Natural killer cell treated with Interleukin-12 subunit alpha and Interleukin-12 subunit beta and Interleukin-15 and Interleukin-18, amount 100 ng/mL, for 72 hours (primary cell): Measurements from ENCODE around the gene B9D1. TPM values are rescaled to one million over a fixed set of nuclear protein-coding genes. Genes with fewer than 3 reads are reported as not detected.

Experiments used
- ATAC-seq, 2 donors: fragments of 150-1000 bp; cut with Tn5 transposase in 1 of 2; sonication (Bioruptor Pico), chemical (Tn5 transposase) in 1 of 2; 2 replicates each; pipeline ENCODE4 v1.10.0; 2021
- DNase-seq: peaks from one replicate; pipeline ENCODE4 v3.0.0; 2022; ENCODE audit warnings: low spot score
- H3K27ac Mint-ChIP-seq, 2 donors: 1 replicate in 1 of 2; 2 replicates in 1 of 2; pipeline ENCODE4 v1.8.0; 2022; ENCODE audit warnings: mixed read lengths in 2 of 2, mild to moderate bottlenecking in 1 of 2, moderate library complexity in 1 of 2
- H3K27me3 Mint-ChIP-seq, 2 donors: 1 replicate in 1 of 2; 2 replicates in 1 of 2; pipeline ENCODE4 v1.8.0; 2022; ENCODE audit warnings: mixed read lengths in 2 of 2
- H3K36me3 Mint-ChIP-seq: one replicate; pipeline ENCODE4 v1.8.0; 2022; ENCODE audit warnings: mixed read lengths
- H3K4me1 Mint-ChIP-seq, 2 donors: 1 replicate in 1 of 2; 2 replicates in 1 of 2; pipeline ENCODE4 v1.8.0; 2022; ENCODE audit warnings: low read depth in 2 of 2, mixed read lengths in 2 of 2, mild to moderate bottlenecking in 1 of 2
- H3K4me3 Mint-ChIP-seq: one replicate; pipeline ENCODE4 v1.8.0; 2022; ENCODE audit warnings: mixed read lengths
- H3K9me3 Mint-ChIP-seq: 2 replicates; pipeline ENCODE4 v1.8.0; 2022; ENCODE audit warnings: mixed read lengths
- total RNA-seq, 2 donors: library from RNA; stranded (reverse); gene quantifications; one replicate each; pipeline ENCODE4 v1.2.3, GENCODE V29; 2022

B9D1 gene
- total RNA-seq, 2 donors from 2014 or later = 2.2 to 4.9 TPM

DNA sequence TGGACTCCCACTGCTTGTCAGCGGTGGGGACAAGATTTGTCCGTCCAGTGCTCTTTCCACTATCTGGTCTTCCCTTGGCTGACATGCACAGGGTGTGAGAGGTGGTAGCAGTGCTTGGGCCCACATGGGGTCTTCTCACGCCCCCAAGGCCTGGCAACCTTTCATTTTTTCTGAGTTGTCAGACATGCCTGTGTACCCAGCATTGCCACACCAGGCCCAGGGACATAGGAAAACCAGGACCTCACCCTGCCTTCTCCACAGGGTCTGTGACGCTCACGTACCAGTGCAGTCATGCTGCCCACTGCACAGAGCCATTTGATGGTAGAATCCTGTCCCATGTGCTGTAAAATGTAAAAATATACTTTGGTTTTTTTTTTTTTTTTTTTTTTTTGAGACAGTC lies 57.8 kb downstream of the B9D1 start:
- Mint-ChIP-seq H3K4me1 (peaks cover 21 to 24% of the 10 kb centered on the region in 2 donors), H3K27ac (peak overlapping the region in 1 of 2 donors; percentile 62)

GRCh38 chr17:19304209-19304608 lies 58.3 kb downstream of the B9D1 start:
- ATAC-seq (peak; percentile 29 to 59), DNase-seq (peak; percentile 55)
- Mint-ChIP-seq H3K4me1 (peaks cover 21 to 24% of the 10 kb centered on the region in 2 donors), H3K36me3 (no peaks in the 10 kb centered on the region), H3K4me3 (peak overlapping the region; percentile 1), H3K27ac (no peak overlapping the region), H3K27me3 (peaks cover 0 to 11% of the 10 kb centered on the region in 2 donors), H3K9me3 (no peaks in the 10 kb centered on the region)

More for the DNA sequence above, 57.8 kb downstream of the B9D1 start:
- DNase-seq (no peak), ATAC-seq (no peak)
- Mint-ChIP-seq H3K4me3 (no peak overlapping the region), H3K27me3 (peaks cover 0 to 11% of the 10 kb centered on the region in 2 donors), H3K9me3 (no peaks in the 10 kb centered on the region), H3K36me3 (no peaks in the 10 kb centered on the region)

- Mint-ChIP-seq H3K4me1 (peaks cover 21 to 24% of the 10 kb centered on the region in 2 donors), H3K4me3 (no peak overlapping the region), H3K27ac (no peak overlapping the region), H3K36me3 (no peaks in the 10 kb centered on the region), H3K27me3 (peaks cover 0 to 11% of the 10 kb centered on the region in 2 donors), H3K9me3 (no peaks in the 10 kb centered on the region)
- ATAC-seq (no peak), DNase-seq (peak; percentile 49)
Observed at GRCh38 chr17:19303367-19303776, 59.2 kb downstream of the B9D1 start.

- DNase-seq (peak; percentile 5), ATAC-seq (no peak)
- H3K27ac Mint-ChIP-seq = no peak overlapping the region
- peaks cover 21 to 24% of the 10 kb centered on the region in 2 donors for H3K4me1 Mint-ChIP-seq
- H3K27me3 Mint-ChIP-seq = peaks cover 0 to 9% of the 10 kb centered on the region in 2 donors
- H3K4me3 Mint-ChIP-seq = no peak overlapping the region
- H3K9me3 Mint-ChIP-seq = no peaks in the 10 kb centered on the region
- no peaks in the 10 kb centered on the region for H3K36me3 Mint-ChIP-seq
Observed at GRCh38 chr17:19302791-19303331, 59.7 kb downstream of the B9D1 start.

DNA sequence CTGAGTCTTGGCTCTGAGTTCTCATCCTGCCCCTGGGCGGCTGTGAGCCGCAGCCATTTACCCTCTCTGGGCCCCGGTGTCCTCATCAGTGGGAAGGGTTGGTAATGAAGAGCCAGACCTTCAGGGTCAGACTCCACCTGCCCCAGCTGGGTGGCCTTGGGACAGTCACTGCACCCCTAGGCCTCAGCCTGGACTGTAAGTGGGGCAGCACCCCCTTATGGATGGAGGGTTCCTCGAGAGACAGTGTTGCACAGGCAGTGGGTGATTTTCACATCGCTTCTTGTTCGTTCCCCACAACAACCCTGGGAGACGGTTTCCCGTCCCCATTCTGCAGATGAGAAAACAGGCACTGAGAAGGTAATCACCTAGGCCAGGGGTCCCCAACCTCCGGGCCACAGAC lies 60.5 kb downstream of the B9D1 start:
- Mint-ChIP-seq H3K27ac (no peak overlapping the region), H3K27me3 (peaks cover 0 to 7% of the 10 kb centered on the region in 2 donors), H3K9me3 (no peaks in the 10 kb centered on the region), H3K4me3 (no peak overlapping the region), H3K4me1 (peaks cover 21 to 24% of the 10 kb centered on the region in 2 donors), H3K36me3 (no peaks in the 10 kb centered on the region)
- DNase-seq = peak; percentile 35
- ATAC-seq = no peak

- ATAC-seq (no peak), DNase-seq (peak; percentile 53)
- Mint-ChIP-seq H3K4me3 (no peak overlapping the region), H3K27me3 (peaks cover 0 to 5% of the 10 kb centered on the region in 2 donors), H3K9me3 (no peaks in the 10 kb centered on the region), H3K36me3 (no peaks in the 10 kb centered on the region), H3K4me1 (peaks cover 15 to 19% of the 10 kb centered on the region in 2 donors), H3K27ac (no peak overlapping the region)
Observed at GRCh38 chr17:19301274-19301951, 61.1 kb downstream of the B9D1 start.

DNA sequence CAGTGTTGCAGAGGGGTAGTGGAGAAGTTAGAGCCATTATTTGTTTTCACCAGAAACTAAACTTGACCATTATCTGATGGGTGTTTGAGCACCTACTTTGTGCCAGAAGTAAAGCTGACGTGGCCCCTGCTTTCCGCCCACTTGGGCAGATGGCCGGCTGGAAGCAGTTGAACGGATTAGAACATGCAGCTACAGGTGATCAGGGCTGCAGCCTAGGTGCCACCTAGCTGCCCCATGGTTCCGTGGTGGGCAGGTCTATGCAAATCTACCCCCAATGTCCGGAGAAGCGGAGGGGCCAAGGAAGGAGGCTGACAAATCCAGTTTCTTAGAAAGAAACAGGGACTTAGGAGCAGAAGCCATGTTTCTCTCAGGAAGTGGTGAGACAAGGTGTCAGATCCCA lies 62.7 kb downstream of the B9D1 start:
- DNase-seq = no peak
- ATAC-seq = no peak
- no peak overlapping the region for H3K4me3 Mint-ChIP-seq
- peaks cover 0 to 5% of the 10 kb centered on the region in 2 donors for H3K4me1 Mint-ChIP-seq
- H3K27ac Mint-ChIP-seq = no peak overlapping the region
- no peaks in the 10 kb centered on the region for H3K36me3 Mint-ChIP-seq
- peaks cover 0 to 2% of the 10 kb centered on the region in 2 donors for H3K27me3 Mint-ChIP-seq
- H3K9me3 Mint-ChIP-seq = no peaks in the 10 kb centered on the region

DNA sequence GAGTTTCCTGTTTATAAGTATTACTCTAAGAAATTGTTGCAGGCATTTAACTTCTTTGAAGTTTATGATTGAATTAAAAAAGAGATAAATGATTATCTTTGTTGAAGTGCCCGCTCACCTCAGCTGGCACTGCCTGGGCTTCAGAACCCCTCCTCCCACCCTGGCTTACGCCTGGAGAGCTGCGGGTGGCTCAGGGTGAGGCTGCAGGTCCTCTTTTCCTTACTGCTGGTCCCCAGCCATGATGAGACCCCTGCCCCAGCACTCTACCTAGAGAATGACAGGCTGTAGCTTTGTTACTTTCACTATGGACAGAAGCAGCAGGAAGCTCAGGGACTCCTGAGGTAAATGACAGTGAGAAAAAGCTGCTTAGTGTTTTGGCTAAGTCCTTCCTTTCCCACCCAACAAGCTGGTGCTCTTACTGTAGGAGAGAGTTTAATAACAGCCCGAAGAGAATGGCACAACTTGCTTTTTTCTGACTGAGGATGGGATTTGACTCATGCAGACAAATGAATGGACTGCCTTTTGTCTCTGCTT lies 63.2 kb downstream of the B9D1 start:
- no peak overlapping the region for H3K27ac Mint-ChIP-seq

DNA sequence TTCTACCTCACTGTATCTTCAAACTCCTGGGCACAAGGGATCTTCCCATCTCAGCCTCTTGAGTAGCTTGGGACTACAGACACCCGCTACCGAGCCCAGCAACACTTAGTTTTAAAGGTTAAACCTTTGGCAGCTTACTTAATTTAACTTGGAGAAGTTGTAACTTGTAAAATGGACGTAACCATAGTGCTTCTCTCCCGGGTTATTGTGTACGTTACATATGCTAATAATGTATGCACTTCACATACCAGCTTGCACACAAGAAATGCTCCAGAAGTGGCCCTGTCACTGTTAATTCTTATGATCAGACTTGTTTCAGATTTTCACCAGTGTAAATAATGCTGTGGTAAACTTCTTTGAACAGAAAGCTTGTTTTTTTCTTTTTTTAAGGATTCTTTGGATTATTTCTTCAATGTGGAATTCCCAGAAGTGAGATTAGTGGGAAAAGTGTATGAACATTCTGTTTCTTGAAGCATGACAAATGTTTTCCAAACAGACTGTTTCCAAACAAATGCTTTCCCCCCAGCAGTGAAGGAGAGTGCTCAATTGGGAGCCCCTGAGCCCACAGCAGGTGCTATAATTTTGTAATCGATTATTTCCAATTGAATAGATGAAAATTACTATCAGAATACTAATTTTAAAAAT lies 63.8 kb downstream of the B9D1 start:
- Mint-ChIP-seq H3K27ac (no peak overlapping the region), H3K4me3 (no peak overlapping the region), H3K4me1 (no peaks in the 10 kb centered on the region), H3K36me3 (no peaks in the 10 kb centered on the region), H3K9me3 (no peaks in the 10 kb centered on the region), H3K27me3 (peaks cover 0 to 2% of the 10 kb centered on the region in 2 donors)
- ATAC-seq = no peak
- no peak for DNase-seq

More for the DNA sequence above, 63.2 kb downstream of the B9D1 start:
- H3K4me3 Mint-ChIP-seq = no peak overlapping the region
- peaks cover 0 to 4% of the 10 kb centered on the region in 2 donors for H3K4me1 Mint-ChIP-seq
- H3K9me3 Mint-ChIP-seq = no peaks in the 10 kb centered on the region
- no peaks in the 10 kb centered on the region for H3K36me3 Mint-ChIP-seq
- H3K27me3 Mint-ChIP-seq = peaks cover 0 to 2% of the 10 kb centered on the region in 2 donors
- ATAC-seq (no peak), DNase-seq (no peak)

DNA sequence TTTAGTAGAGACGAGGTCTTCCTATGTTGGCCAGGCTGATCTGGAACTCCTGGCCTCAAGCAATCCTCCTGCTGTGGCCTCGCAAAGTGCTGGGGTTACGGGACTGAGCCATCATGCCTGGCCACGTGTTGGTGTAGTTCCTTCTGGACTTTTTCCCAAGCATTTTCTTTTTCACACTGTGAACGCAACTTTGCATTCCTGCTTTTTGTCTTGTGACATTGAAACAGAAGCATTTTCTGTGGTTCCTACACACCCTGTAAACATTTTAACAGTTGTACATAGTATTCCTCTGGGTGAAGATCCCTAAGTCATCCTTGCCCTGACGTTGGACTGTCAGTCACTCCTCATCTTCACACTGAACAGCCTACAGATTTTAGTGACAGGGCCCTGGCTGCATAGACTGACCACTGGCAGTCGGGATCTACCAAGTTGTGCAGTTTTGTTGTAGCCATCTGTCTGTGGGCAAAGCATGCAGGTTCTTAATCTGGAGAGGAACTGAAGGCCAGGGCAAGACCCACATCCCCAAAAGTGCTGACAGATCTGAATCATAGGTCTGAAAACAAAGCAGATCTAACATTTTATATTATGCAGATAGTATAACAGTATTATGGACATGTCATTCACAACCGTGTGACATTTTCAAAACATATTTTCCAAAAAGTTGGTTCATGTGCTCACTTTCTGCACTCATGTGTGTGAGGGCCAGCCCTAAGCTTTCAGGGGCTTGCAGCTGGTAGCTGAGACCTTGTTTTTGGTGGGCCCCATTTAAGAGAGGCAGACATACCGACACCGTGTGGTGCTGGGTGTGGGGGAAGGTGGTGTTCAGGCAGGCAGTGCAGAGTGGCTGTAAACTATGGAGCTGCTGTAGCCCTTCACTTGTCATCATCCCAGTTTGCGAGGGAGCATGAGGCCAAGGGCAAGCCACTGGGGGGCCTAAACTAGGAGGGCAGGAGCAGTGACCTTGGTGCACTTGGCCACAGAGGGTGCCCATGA lies 65.4 kb downstream of the B9D1 start:
- Mint-ChIP-seq H3K4me3 (no peak overlapping the region), H3K9me3 (no peaks in the 10 kb centered on the region), H3K4me1 (no peaks in the 10 kb centered on the region), H3K27me3 (peaks cover 0 to 2% of the 10 kb centered on the region in 2 donors), H3K27ac (no peak overlapping the region), H3K36me3 (no peaks in the 10 kb centered on the region)
- ATAC-seq (no peak), DNase-seq (peak; percentile 18)

GRCh38 chr17:19295473-19296135 lies 66.9 kb downstream of the B9D1 start:
- H3K9me3 Mint-ChIP-seq = no peaks in the 10 kb centered on the region
- H3K27me3 Mint-ChIP-seq = peaks cover 0 to 9% of the 10 kb centered on the region in 2 donors
- no peak for ATAC-seq

DNA sequence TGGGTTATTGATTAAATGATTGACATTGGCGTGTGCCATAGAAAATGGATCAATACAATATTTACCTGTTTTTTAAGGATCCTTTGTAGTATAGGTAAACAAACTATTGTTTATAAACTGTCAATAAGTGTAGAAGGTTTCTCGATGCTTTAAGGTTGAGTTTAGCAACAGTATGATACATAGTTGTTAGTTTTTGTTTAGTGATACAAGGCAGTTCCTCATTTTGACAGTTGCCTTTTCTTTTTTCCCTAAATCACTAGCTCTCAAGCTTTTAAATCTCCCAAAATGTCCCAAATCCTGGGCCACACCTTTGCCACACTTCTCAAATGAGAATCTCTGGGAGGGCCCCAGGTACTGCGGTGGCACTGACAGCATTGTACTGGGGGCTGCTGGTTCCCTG lies 68.1 kb downstream of the B9D1 start:
- Mint-ChIP-seq H3K9me3 (no peaks in the 10 kb centered on the region), H3K27me3 (peaks cover 0 to 13% of the 10 kb centered on the region in 2 donors), H3K27ac (no peak overlapping the region), H3K36me3 (no peaks in the 10 kb centered on the region), H3K4me3 (no peak overlapping the region), H3K4me1 (peaks cover 6 to 7% of the 10 kb centered on the region in 2 donors)
- ATAC-seq (no peak), DNase-seq (peak; percentile 37)

More at GRCh38 chr17:19295473-19296135, 66.9 kb downstream of the B9D1 start:
- Mint-ChIP-seq H3K4me3 (no peak overlapping the region), H3K4me1 (no peaks in the 10 kb centered on the region), H3K36me3 (no peaks in the 10 kb centered on the region), H3K27ac (no peak overlapping the region)
- DNase-seq = no peak
